Ishikawa (cell line): ENCODE data around the gene AP5B1.

Experiments
- CEBPB ChIP-seq: IDR thresholded peaks from 2 replicates; pipeline ENCODE4 v1.6.1; 2012
- CREB1 ChIP-seq: IDR thresholded peaks from 2 replicates; pipeline ENCODE4 v1.6.1; 2012; ENCODE audit warnings: low read depth
- EGR1 ChIP-seq: IDR thresholded peaks from 2 replicates; pipeline ENCODE4 v1.6.1; 2012
- EP300 ChIP-seq: IDR thresholded peaks from 2 replicates; pipeline ENCODE4 v1.6.1; 2012; ENCODE audit warnings: borderline replicate concordance
- FOXM1 ChIP-seq: IDR thresholded peaks from 2 replicates; pipeline ENCODE4 v1.6.1; 2012; ENCODE audit warnings: low read depth, borderline replicate concordance
- NFIC ChIP-seq: IDR thresholded peaks from 2 replicates; pipeline ENCODE4 v1.6.1; 2012
- RAD21 ChIP-seq: IDR thresholded peaks from 2 replicates; pipeline ENCODE4 v1.6.1; 2012; ENCODE audit warnings: low read depth
- TAF1 ChIP-seq: IDR thresholded peaks from 2 replicates; pipeline ENCODE4 v1.6.1; 2012; ENCODE audit warnings: low read depth, mild to moderate bottlenecking
- TCF12 ChIP-seq: IDR thresholded peaks from 2 replicates; pipeline ENCODE4 v1.6.1; 2012; ENCODE audit warnings: low read depth
- TEAD4 ChIP-seq: IDR thresholded peaks from 2 replicates; pipeline ENCODE4 v1.6.1; 2012
- USF1 ChIP-seq: IDR thresholded peaks from 2 replicates; pipeline ENCODE4 v1.6.1; 2012
- YY1 ChIP-seq: IDR thresholded peaks from 2 replicates; pipeline ENCODE4 v1.6.1; 2012; ENCODE audit warnings: low read depth
- ZBTB7A ChIP-seq: IDR thresholded peaks from 2 replicates; pipeline ENCODE4 v1.6.1; 2012; ENCODE audit warnings: low read depth
- TF ChIP-seq, protein P1 (sequence below): IDR thresholded peaks from 2 replicates; pipeline ENCODE4 v1.6.1; 2012; ENCODE audit warnings: low read depth, mild to moderate bottlenecking
- TF ChIP-seq, protein P2 (sequence below): IDR thresholded peaks from 2 replicates; pipeline ENCODE4 v1.6.1; 2012

The AP5B1 gene

DNA sequence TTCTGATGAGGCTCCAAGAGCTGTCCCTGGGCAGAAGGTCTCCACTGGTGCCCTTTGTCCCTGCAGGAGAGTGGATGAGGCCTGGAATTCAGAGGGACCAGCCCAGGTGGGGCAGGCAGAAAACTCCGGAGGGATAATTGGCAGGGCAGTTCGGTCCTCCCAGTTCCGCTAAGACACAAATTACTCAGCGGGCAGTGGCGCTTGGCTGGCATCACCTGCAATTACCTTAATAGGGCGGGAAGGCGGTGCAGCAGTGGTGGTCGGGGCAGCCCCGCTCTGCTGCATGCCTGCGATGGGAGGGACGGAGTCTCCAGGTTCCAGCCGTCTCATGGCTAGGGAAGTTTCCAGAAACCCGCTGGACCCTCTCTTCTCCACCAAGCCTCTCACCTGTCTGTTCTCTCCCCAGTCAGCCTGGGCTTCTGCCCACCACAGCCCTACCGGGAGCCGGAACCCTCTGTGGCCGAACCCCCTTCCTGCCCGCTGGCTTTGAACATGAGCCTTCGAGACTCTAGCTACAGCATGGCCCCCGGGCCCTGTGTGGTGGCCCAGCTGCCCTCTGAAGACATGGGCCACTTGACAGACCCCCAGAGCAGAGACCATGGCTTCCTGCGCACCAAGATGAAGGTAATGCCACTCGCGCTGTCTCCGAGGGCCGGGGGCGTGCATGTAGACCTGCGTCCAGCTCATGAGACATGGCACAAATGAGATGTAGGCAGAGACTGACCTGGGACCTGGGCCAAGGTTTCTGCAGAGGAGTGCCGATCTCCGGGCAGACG is 13.0 kb upstream of the AP5B1 start:
- TF ChIP-seq, protein P1, sequence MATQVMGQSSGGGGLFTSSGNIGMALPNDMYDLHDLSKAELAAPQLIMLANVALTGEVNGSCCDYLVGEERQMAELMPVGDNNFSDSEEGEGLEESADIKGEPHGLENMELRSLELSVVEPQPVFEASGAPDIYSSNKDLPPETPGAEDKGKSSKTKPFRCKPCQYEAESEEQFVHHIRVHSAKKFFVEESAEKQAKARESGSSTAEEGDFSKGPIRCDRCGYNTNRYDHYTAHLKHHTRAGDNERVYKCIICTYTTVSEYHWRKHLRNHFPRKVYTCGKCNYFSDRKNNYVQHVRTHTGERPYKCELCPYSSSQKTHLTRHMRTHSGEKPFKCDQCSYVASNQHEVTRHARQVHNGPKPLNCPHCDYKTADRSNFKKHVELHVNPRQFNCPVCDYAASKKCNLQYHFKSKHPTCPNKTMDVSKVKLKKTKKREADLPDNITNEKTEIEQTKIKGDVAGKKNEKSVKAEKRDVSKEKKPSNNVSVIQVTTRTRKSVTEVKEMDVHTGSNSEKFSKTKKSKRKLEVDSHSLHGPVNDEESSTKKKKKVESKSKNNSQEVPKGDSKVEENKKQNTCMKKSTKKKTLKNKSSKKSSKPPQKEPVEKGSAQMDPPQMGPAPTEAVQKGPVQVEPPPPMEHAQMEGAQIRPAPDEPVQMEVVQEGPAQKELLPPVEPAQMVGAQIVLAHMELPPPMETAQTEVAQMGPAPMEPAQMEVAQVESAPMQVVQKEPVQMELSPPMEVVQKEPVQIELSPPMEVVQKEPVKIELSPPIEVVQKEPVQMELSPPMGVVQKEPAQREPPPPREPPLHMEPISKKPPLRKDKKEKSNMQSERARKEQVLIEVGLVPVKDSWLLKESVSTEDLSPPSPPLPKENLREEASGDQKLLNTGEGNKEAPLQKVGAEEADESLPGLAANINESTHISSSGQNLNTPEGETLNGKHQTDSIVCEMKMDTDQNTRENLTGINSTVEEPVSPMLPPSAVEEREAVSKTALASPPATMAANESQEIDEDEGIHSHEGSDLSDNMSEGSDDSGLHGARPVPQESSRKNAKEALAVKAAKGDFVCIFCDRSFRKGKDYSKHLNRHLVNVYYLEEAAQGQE: no peak
- 0 out of 2 replicates have a peak, but pooled peaks have one; percentile 22 for TF ChIP-seq ZBTB7A
- TF ChIP-seq CREB1: no peak
- TF ChIP-seq, protein P2, sequence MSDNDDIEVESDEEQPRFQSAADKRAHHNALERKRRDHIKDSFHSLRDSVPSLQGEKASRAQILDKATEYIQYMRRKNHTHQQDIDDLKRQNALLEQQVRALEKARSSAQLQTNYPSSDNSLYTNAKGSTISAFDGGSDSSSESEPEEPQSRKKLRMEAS: no peak
- TF ChIP-seq CEBPB: no peak
- no peak for TF ChIP-seq YY1
- 0 out of 2 replicates have a peak, but pooled peaks have one; percentile 43 for TF ChIP-seq TCF12
- no peak for TF ChIP-seq FOXM1
- peak; percentile 48; the same call in 1 of the 2 replicates for TF ChIP-seq TEAD4
- TF ChIP-seq EP300: 0 out of 2 replicates have a peak, but pooled peaks have one; percentile 7
- no peak for TF ChIP-seq USF1
- TF ChIP-seq RAD21: no peak
- TF ChIP-seq TAF1: no peak
- TF ChIP-seq EGR1: no peak
- peak; percentile 38; the same call in 1 of the 2 replicates for TF ChIP-seq NFIC

- TF ChIP-seq ZBTB7A (no peak; the same call in 1 of the 2 replicates), NFIC (peak; percentile 83), TCF12 (peak; percentile 94), CEBPB (peak; percentile 91), USF1 (no peak), EP300 (peak; percentile 49; the same call in 1 of the 2 replicates), TAF1 (no peak), EGR1 (no peak; the same call in 1 of the 2 replicates), TEAD4 (peak; percentile 32), YY1 (no peak), FOXM1 (no peak), CREB1 (no peak), RAD21 (no peak)
- TF ChIP-seq, protein P1: no peak
- TF ChIP-seq, protein P2: no peak
These were observed 12.4 kb upstream of the AP5B1 start for GRCh38 chr11:65793144-65793581.

GRCh38 chr11:65792456-65792855 is 11.7 kb upstream of the AP5B1 start:
- TF ChIP-seq EGR1 (no peak), CEBPB (no peak), YY1 (no peak), FOXM1 (no peak), EP300 (no peak)
- TF ChIP-seq, protein P2: no peak
- TF ChIP-seq, protein P1: no peak
